HG03558 (cell line): ENCODE measurements around the gene SLC1A1.
A peak's percentile ranks its signal among the peaks of the same experiment; 100 is the strongest.
"Not testable (repeated sequence)": the region's sequence is repeated elsewhere in the genome, so short reads cannot be mapped to it uniquely, and the experiment has no call there.

Source experiments
- ATAC-seq: cut with Tn5 transposase; IDR thresholded peaks from one replicate; pipeline ENCODE4 v1.9.1; 2021; ENCODE audit warnings: moderate number of reproducible peaks; ENCODE audit not compliant: unreplicated experiment; ENCODE audit errors: extremely low read depth

Gene SLC1A1

GRCh38 chr9:4603830-4604229 lies 113.6 kb downstream of the SLC1A1 start:
- no peak for ATAC-seq

- peak; percentile 83 for ATAC-seq
Measured at GRCh38 chr9:4604678-4605095, 114.4 kb downstream of the SLC1A1 start.

DNA sequence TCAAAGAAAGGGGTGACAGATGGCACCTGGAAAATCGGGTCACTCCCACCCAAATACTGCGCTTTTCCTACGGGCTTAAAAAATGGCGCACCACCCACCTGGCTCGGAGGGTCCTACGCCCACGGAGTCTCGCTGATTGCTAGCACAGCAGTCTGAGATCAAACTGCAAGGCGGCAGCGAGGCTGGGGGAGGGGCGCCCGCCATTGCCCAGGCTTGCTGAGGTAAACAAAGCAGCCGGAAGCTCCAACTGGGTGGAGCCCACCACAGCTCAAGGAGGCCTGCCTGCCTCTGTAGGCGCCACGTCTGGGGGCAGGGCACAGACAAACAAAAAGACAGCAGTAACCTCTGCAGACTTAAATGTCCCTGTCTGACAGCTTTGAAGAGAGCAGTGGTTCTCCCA lies 115.8 kb downstream of the SLC1A1 start:
- ATAC-seq: not testable (repeated sequence)

GRCh38 chr9:4614627-4615026 lies 124.4 kb downstream of the SLC1A1 start:
- ATAC-seq: no peak

DNA sequence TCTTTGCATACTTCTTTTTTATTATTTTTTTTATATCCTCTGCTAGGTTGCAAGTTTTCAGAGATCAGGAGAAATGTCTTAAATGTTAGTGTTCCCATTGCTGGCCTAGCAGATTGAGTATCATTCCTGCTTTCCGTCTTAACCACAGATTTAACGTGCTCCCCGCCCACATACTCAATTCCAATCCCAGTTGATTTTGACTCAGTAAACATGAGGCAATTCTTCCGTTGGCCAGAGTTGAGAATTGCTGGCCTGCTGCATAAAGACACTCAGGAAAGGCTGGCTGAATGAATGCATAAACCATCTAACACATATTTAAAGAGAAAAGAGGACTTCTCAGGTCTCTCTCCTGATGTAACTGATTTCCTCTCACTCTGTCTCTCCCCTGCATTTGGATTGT lies 125.0 kb downstream of the SLC1A1 start:
- no peak for ATAC-seq

- no peak for ATAC-seq
Measured at GRCh38 chr9:4615778-4616177, 125.5 kb downstream of the SLC1A1 start.

GRCh38 chr9:4617752-4618151 lies 127.5 kb downstream of the SLC1A1 start:
- ATAC-seq: no peak

GRCh38 chr9:4618700-4619099 lies 128.4 kb downstream of the SLC1A1 start:
- ATAC-seq: no peak

DNA sequence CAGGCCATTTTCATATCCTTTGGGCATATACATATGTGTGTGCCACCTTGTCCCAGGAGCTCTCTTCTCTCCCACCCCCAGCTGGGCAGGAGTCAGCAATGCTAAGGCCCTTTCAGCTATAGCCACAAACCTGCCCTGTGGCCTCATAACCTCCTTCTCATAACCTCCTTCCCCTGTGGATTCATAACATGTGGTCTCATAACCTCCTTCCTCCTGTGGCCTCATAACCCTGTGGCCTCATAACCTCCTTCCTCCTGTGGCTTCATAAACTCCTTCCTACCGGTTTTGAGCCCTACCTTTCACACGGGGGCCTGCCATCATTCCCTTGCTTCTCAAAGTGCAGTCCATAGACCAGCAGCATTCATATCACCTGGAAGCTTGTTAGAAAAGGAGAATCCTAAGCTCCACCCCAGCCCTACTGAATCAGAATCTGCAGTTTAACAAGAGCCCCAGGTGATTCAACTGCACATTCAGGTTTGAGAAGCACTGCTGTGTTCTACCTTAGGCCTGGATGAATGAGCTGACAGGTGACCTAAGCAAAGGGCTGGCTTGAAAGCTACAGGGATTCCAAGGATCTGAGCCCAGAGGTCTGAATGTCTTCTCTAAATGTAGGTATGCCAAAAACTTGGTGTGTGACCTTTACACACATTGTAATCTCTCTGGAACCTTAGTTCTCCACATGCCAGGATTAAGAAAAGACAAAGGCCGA lies 129.9 kb downstream of the SLC1A1 start:
- no peak for ATAC-seq

DNA sequence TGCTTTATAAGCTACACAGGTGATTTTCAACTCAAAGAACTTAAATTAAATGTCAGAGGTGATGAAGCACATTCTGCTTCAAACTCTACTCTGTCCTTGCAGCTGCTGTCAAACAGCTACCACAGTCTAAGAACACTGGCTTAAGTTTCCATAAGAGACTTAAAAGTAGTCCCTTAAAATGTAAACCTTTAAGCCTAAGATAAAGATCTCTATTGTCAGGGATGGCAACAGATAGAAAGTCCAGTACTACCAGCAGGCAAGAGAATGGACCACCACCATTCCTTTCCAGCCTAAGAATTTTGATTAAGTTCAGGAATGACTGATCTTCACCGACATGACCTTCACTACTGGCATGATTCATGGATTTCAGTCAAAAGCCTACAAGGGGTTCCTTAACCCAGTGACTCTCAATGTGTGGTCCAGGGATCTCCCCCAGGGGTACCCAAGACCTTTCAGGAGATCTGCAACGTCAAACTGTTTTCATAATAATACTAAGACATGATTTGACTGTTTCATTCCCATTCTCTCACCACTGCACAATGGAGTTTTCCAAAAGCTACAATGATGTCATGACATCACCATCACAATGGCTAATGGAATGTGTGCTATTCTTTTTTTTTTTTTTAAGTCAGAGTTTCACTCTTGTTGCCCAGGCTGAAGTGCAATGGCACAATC lies 130.8 kb downstream of the SLC1A1 start:
- ATAC-seq: no peak

GRCh38 chr9:4622016-4622415 lies 131.7 kb downstream of the SLC1A1 start:
- no peak for ATAC-seq

DNA sequence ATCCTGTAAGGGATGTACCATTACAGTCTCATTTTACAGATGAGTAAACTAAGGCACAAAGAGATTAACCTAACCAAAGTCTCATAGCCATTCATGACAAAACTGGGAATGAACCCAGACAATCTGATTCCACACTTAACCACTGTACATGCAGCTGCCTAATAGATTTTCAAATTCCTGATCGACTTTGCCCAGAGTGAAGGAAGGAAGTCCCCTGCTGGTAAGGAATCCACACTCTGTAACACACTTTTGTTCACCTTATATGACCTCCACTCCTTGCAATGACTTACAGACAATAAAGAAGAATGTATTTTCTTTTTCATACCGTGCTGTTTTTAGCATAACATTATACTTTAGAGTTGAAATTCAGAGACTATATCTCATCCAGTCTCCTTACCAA lies 140.6 kb downstream of the SLC1A1 start:
- no peak for ATAC-seq
